Inflammatory macrophage treated with lipopolysaccharide for 4 hours (primary cell): ENCODE results near the gene SZT2.

ENCODE experiments used
- DNase-seq: peaks from one replicate; pipeline ENCODE4 v3.0.0-alpha.2; 2020

SZT2 gene

DNA sequence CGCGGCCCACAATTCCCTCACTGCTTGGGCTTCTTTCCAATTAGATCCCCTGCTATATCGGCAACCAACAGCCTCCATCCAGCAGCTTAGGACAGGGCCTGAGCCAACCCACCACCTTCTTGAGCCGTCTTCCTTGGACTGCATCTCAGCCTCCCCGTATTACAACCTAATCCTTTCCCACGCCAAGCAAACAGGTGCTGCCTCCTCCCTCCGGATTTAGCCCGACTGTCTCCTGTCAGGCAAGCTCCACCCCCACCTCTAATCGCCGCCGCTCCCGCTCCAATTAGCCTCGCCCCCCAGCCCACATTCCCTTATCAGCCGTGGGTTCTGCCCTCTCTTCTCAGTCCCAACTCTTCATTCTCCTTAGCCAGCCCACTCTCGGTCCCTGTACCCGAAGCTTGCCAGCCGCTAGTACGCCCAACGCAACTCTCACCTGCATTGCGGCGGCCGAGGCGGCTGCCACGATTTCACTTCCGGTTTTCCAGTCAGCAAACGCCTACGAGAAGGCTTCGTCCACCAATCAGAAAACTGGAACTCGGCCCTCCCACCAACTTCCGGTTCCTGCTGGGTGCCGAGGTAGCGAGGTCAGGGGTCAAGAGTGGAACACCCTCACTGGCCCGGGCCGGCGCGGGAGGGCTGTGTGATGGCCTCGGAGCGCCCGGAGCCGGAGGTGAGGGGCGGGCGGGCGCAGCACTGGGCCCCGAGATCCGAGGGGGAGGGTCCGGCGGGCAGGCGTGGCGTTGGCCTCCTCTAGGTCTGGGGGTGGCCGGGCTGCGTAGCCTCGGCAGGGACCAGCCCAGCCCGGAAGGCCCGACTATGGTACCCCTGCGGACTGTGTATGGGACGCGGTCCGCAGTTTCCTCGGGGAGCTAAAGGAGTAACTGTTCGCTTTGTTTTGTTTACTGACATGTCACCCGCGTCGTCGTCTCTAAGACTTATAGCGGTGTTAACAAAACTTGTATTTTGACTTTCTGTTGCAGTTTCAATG lies at the start of gene SZT2, which contains the start of gene MED8:
Gene SZT2 (plus strand): TSS at position 574 of the 988 bp plus-strand sequence. CDS start 70 bp downstream, at position 644.
Gene MED8 (minus strand): TSS at position 475 of the 988 bp plus-strand sequence. CDS start 36 bp downstream, at position 439.
- peak; percentile 96 for DNase-seq

DNA sequence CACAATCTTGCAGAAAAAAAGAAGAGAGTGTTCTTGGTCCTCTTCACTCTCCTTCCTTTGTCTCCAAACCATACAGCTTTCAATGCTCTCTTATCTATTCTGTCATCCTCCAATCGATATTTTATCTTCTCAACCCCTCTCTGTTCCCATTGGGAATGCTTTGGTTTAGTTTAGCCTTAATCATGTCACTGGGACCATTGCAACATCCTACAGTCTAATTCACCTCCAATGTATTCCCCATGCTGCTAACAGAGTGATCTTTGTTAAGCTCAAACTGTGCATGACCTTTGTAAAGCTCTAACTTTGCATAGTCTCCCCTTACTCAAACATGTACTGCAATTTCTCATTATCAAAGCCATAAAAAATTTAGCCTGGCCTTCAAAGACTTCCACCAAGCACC lies 49.1 kb upstream of the SZT2 start:
- DNase-seq = no peak

DNA sequence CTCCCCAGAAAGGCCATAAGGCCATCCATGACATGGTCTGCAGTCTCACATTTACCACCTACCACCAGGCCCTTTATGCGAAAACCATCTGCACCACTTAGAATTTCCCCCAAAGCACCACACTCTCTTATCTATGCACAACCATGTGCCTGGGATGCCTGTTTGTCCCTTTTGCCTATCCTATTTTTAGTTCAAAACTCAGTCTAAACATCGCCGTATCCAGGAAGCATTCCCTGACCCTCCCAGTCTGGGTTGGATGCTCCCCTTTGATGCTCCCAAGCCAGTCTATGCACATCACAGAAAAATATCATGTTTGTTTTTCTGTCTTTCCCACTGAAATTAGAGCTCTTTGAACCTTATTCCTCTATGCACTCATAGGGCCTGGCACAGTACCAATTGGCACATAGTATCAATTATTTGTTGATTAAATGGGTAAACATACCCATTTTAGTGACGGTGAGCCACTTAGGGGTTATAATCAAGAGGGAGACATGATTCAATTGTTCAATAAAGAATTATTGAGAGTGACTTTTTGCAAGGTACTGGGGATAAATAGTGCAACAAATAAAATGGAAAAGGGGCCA lies 45.3 kb upstream of the SZT2 start:
- no peak for DNase-seq

DNA sequence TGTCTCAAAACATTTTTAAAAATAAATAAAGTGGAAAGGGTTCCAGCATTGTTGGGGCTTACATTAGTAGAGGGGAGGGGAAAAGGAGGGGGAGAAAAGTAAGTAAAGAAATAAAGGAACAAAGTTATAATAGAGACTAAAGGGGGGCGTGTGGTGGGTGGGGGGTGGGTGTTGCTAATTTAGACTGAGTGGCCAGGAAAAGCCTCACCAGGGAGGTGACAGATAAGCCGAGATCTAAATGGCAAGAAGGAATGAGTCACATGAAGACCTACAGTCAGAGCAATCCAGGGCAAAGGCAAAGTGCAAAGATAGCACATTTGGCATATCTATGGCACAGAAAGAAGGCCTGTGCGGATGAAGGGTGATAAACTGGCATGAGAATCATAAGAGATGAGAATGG lies 44.6 kb upstream of the SZT2 start:
- no peak for DNase-seq

DNA sequence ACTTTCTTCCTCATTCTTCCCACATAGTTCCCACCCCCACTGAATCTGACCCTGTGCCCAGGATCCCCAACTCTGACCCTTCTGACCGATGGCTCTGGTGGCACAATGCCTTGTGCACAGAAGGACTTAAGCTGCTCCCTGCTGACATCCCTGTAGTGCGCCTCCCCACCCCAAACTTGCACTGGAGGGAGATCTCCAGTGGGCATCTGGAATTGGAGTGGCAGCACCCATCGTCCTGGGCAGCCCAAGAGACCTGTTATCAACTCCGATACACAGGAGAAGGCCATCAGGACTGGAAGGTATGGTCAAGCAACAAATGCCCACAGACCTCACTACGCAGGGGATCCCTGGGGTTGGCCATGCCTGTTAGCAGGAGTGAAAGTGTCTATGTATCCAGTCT lies 43.1 kb upstream of the SZT2 start:
- no peak for DNase-seq

DNA sequence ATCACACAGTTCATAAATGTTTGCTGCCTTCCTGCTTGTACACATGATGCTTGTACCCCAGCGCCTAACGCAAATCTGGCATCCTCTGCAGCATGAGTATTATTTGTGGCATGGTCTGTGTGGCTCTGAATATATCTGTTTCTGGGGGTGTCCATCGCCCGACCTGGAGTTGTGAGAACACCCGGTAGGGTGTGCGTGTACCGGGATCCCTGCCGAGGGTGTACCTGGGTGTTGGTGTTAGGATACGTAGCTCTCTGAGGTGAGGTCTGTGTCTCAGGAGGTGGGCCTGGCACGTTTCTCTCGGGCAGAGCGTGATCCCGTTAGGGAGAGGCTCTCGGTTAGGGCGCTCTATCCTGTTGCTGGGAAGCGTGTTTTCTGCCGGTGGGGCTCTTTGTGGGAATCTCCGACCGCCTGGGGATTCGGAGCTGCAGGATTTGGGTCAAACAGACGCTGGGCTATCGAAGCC lies 41.3 kb upstream of the SZT2 start:
- DNase-seq = no peak

DNA sequence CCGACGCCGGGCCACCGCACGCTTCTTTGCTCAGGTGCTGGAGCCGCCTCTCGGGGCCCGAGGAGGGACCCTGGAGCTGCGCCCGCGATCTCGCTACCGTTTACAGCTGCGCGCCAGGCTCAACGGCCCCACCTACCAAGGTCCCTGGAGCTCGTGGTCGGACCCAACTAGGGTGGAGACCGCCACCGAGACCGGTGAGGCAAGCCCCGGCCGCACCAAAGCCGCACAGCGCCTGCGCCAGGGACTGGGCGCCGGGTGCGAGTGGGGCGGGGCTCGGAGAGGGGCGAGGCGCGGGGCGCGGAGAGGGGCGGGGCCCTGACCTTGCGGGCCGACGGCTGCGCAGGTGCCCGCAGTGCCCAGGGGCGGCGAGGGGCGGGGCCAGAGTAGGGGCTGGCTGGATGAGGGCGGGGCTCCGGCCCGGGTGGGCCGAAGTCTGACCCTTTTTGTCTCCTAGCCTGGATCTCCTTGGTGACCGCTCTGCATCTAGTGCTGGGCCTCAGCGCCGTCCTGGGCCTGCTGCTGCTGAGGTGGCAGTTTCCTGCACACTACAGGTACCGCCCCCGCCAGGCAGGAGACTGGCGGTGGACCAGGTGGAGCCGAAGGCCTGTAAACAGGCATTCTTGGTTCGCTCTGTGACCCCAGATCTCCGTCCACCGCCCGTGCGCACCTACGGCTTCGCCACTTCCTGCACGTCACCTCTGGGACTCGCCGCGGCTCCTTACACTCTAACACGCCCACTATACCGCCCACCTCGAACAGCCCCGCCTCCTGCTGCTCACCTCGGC lies 40.7 kb upstream of the SZT2 start:
- no peak for DNase-seq

DNA sequence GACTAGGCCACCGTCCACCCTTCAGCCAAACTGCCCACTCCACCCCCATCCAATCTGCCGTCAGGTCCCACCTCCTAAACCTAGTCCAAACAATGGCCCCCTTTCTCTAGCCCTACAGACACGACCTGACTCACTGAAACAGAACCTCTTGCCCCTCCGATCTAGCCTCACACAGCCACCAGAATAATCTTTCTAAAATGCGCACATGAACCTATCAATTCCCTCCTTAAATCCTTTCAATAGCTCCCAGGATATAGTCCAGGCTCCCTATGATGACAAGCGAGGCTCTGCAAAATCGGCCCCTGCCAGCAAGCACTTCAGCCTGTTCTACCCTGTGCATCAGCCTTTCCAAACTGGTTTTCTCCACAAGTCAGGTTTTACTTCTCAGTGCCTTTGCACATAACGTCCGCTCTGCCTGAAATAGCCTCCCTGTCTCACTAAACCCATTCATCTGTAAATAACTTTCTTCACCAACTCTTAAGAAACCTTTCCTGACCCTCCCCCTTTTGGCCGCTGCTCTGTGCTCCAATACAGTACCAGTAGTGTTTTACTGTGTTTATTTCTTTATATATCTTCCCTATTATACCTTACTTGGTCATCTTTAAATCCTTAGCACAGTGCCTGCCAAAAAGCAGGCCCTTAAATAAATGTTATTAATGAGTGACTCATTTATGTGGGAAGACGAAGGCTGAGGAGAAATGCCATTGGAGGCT lies 39.9 kb upstream of the SZT2 start:
- no peak for DNase-seq

DNA sequence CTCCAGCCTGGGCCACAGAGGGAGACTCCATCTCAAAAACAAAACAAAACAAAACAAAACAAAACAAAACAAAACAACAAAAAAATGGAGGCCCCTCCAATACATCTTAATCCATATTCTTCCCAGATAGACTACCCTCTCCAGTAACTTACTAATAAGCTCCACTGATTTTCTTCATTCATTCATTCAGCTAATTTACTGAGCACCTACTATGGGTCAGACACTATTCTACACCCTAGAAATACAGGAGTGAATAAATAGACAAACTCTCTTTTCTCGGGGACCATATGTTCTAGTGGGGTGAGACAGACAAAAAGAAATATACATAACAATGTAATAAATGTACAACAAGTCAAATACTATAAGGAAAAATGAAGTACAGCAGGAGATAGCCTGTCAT lies 38.7 kb upstream of the SZT2 start:
- no peak for DNase-seq

DNA sequence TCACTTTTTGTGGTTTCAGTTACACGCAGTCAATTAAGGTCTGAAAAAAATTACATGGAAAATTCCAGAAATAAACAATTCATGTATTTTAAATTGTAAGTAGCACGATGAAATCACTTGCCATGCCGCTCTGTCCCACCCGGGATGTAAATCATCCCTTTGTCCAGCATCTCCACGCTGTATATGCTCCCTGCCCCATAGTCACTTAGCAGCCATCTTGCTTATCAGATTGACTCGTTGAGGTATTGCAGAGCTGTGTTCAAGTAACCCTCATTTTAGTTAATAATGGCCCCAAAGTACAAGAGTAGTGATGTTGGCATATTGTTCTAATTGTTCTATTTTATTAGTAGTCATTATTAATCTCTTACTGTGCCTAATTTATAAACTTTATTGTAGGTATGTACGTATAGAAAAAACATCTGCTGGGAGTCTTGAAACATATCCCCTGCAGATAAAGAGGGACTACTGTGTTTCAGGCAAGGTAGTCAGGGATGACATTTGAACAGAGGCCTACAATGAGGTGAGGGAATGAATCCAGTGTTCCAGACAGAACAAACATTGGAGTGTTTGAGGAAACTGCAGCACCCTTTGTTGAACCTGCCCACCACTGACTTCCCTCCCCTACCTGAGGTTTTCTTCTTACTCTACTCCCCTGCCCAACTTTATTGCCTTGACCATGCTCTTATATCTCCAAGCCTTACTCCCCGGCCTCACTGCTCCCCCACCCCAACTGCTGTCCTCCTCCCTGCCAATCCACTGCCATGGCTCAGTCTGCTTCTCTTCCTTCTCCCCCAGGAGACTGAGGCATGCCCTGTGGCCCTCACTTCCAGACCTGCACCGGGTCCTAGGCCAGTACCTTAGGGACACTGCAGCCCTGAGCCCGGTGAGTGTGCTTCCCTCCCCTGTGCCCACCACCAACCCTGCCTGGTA lies 38.0 kb upstream of the SZT2 start:
- DNase-seq = no peak

DNA sequence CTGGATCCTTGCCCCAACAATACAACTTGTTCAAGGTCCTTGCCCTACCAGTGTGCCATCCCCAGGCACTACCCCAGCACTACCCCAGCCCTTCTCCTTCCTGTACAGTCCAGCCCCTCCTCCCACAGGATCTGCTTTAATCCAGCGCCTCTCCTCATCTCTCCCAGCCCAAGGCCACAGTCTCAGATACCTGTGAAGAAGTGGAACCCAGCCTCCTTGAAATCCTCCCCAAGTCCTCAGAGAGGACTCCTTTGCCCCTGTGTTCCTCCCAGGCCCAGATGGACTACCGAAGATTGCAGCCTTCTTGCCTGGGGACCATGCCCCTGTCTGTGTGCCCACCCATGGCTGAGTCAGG lies 37.4 kb upstream of the SZT2 start:
- DNase-seq = no peak

DNA sequence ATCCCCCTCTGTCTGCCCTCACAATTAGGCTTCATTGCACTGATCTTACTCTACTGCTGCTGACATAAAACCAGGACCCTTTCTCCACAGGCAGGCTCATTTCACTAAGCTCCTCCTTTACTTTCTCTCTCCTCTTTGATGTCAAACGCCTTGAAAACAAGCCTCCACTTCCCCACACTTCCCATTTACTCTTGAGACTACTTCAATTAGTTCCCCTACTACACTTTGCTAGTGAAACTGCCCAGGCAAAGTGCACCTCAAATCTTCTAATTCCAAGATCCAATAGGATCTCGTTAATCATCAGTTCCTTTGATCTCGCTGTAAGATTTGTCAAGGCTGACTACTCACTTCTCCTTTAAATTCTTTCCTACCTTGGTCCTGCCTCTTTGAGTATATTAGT lies 36.8 kb upstream of the SZT2 start:
- peak; percentile 18 for DNase-seq

DNA sequence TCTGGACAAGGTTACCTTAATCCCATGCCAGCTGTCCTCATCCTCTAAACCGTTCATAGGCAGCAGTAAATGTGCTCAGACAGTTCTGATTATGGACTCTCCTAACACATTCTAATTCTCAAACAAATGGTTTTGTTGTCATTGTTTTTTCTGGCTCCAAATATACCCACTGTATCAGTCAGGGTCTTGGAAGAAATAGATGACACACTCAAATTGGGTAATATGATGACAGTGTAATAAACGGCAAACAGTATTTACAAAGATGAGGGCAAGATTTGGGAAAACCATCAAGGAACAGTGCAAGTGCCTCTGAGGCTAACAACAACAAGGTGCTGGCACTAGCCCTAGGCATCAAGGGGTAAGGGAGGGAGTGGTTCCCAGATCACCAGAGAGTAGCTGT lies 35.2 kb upstream of the SZT2 start:
- DNase-seq = no peak

DNA sequence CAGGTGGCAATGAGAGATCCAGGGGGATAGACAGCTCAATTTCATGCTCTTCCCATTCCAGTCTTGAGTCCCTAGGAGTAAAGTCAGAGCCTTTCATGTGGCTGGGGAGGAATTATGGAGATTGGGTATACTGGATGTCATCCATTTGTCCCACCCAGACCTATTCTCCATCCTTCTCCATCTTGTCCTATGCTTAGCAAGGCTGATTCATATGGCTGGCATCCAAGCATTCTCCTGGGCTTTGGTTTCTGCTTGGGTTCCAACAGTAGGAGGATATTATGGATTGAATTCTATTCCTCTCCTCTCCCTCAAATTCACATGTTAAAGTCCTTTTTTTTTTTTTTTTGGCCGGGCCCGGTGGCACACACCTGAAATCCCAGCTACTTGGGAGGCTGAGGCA lies 34.8 kb upstream of the SZT2 start:
- DNase-seq = no peak

DNA sequence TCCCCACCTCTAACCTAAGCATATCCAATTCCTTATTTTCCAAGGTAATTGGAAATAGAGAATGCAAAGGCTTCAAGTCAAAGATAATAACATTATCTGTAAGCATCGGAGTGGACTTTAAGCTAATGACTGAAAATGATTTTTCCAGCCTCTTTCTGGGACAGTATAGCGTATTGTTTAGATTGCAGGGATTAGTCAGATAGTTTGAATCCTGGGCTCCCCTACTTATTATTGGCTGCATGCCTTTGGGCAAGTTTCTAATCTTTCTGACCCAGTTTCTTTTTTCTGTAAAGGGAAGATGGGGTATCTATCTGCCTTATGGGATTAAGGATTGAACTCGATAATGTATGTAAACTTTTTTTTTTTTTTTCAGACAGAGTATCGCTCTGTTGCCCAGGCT lies 32.4 kb upstream of the SZT2 start:
- no peak for DNase-seq

DNA sequence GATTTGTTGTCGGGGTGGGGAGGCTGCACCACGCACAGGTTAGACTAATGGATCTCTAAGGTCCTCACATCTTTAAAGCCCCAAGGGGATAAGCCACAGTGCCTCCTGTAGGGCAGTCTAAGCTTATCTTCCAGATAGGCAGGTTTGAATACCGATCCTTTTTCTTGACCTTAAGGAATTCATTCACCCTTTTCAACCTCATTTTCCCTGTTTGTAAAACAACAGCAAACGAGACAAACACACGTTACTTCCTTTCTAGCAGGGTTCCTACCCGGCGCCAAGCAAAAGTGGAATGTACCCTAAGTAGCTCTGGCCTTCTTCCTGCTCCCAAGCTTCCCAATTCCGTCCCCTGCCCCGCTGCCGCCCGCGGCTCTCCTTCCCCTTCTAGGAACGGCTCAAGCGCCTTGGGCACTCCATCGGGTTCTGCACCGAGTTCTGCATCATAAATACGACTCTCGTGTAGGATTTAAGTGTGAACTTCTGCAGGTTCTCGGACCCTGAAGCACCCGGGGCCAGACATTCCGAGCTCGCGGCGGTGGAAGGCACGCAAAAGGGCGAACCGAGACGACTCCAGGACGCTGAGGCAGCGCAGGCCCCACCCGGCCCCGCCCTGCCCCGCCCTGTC lies 31.5 kb upstream of the SZT2 start:
- DNase-seq = peak; percentile 61

DNA sequence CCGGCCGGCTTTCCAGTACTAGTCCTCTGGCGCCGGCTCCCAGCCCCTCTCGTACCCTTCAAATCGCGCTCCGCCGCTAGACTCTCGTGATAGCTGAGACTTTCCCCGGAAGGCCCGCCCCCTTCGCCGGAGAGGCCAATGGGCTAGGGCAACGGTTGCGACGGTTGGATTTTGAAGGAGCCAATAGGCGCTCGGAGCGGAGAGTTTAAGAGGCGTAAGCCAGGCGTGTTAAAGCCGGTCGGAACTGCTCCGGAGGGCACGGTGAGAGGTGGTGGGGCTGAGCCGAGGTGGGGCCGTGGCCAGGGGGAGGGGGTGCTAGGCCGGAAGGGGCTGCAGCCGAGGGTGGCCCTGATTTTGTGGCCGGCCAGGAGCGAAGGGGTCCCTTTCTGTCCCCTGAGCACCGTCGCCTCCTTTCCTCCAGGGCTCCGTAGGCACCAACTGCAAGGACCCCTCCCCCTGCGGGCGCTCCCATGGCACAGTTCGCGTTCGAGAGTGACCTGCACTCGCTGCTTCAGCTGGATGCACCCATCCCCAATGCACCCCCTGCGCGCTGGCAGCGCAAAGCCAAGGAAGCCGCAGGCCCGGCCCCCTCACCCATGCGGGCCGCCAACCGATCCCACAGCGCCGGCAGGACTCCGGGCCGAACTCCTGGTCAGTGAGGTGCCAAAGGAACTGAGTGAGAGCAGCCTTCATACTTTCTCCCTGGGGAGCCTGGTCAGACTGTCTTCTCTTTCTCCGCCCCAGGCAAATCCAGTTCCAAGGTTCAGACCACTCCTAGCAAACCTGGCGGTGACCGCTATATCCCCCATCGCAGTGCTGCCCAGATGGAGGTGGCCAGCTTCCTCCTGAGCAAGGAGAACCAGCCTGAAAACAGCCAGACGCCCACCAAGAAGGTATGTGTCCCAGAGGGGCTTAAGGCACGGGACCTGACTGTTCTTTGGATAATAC lies 30.7 kb upstream of the SZT2 start, which contains the start of gene CDC20:
Gene CDC20 (plus strand): TSS at position 236 of the 948 bp plus-strand sequence. CDS start 235 bp downstream, at position 471.
- DNase-seq = peak; percentile 98

DNA sequence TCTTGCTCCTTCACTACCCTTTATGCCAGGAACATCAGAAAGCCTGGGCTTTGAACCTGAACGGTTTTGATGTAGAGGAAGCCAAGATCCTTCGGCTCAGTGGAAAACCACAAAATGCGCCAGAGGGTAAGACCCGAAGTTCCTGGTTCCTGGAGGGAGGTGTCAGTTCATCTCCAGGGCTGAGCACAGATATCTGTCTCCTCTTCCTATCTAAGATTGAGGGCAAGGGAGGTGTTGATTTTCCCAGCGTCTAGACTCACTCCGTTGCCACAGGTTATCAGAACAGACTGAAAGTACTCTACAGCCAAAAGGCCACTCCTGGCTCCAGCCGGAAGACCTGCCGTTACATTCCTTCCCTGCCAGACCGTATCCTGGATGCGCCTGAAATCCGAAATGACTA lies 30.0 kb upstream of the SZT2 start:
- DNase-seq = no peak

DNA sequence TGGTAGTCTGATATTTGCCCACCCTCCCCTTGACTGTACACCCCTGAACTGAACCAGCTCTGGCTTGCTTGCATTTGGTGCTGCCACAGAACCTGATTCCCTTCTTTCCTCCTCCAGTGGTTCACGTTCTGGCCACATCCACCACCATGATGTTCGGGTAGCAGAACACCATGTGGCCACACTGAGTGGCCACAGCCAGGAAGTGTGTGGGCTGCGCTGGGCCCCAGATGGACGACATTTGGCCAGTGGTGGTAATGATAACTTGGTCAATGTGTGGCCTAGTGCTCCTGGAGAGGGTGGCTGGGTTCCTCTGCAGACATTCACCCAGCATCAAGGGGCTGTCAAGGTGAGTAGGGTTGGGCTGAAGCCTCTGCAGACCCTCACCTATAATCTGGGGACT lies 29.1 kb upstream of the SZT2 start:
- DNase-seq = no peak
